ENCODE measurements around the gene VSNL1.

Gene VSNL1

GRCh38 chr2:17605696-17606095, 65.2 kb downstream of the VSNL1 start:
- no peak overlapping the region for H3K4me3 ChIP-seq (ENCODE audit: control insufficient read depth, low read depth, low read length)
- no peak for TF ChIP-seq CTCF (IDR thresholded peaks at IDR 0.05; ENCODE audit: control insufficient read depth, insufficient read depth, low read depth, low read length, missing control alignments)
- DNase-seq (ENCODE audit: low read depth), result no peak

GRCh38 chr2:17606851-17607250, 66.4 kb downstream of the VSNL1 start:
- H3K4me3 ChIP-seq (ENCODE audit: control insufficient read depth, low read depth, low read length), result no peak overlapping the region
- DNase-seq (ENCODE audit: low read depth), result no peak
- TF ChIP-seq CTCF (IDR thresholded peaks at IDR 0.05; ENCODE audit: control insufficient read depth, insufficient read depth, low read depth, low read length, missing control alignments), result no peak

- no peak overlapping the region for H3K4me3 ChIP-seq (ENCODE audit: control insufficient read depth, low read depth, low read length)
- DNase-seq (ENCODE audit: low read depth), result no peak
- no peak for TF ChIP-seq CTCF (IDR thresholded peaks at IDR 0.05; ENCODE audit: control insufficient read depth, insufficient read depth, low read depth, low read length, missing control alignments)
Observed at GRCh38 chr2:17607379-17607778, 66.9 kb downstream of the VSNL1 start.

GRCh38 chr2:17608251-17608650, 67.8 kb downstream of the VSNL1 start:
- H3K4me3 ChIP-seq (ENCODE audit: control insufficient read depth, low read depth, low read length), result no peak overlapping the region
- no peak for TF ChIP-seq CTCF (IDR thresholded peaks at IDR 0.05; ENCODE audit: control insufficient read depth, insufficient read depth, low read depth, low read length, missing control alignments)
- DNase-seq (ENCODE audit: low read depth), result no peak

- no peak for DNase-seq (ENCODE audit: low read depth)
- H3K4me3 ChIP-seq (ENCODE audit: control insufficient read depth, low read depth, low read length), result no peak overlapping the region
- no peak for TF ChIP-seq CTCF (IDR thresholded peaks at IDR 0.05; ENCODE audit: control insufficient read depth, insufficient read depth, low read depth, low read length, missing control alignments)
Observed at GRCh38 chr2:17610521-17610920, 70.0 kb downstream of the VSNL1 start.

GRCh38 chr2:17611036-17611435, 70.5 kb downstream of the VSNL1 start:
- no peak for TF ChIP-seq CTCF (IDR thresholded peaks at IDR 0.05; ENCODE audit: control insufficient read depth, insufficient read depth, low read depth, low read length, missing control alignments)
- no peak for DNase-seq (ENCODE audit: low read depth)
- no peak overlapping the region for H3K4me3 ChIP-seq (ENCODE audit: control insufficient read depth, low read depth, low read length)

All from AG09309 (cell line).